GM04503 (cell line): ENCODE results near the gene ADTRP.

ENCODE experiments used
- DNase-seq: peaks from one replicate; pipeline ENCODE4 v3.0.0-alpha.2; 2012; ENCODE audit warnings: low read depth

The ADTRP gene

DNA sequence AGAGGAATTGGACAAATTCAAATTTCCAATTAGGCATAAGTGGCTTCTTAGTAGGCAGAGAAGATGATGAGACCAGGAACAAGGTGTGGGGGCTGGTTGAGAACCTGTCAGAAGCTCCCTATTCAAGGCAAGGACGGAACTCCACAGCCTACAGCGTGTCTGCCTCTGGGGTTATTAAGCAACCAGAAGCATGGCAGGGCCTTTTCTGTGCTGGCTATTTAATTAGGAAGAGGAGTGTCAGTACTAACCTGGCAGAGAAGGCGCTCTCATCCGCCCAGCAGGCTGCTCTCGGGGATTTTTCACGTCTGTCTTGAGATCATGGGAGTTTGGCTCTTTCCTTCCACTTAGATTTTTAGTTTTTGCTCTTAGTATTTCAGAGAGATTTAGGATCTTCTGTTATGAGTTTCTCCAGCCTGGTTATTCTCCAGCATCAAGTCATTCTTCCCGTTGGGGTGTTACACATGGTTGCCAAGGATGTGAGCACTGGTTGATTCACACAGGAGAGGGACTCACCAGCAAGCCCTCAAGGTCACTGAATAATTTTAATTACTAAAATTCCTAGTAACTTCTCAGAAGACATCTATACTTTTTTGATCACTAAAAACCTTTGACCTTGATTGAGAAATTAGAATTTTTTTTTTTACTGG, 23.9 kb downstream of the ADTRP start:
- no peak for DNase-seq

DNA sequence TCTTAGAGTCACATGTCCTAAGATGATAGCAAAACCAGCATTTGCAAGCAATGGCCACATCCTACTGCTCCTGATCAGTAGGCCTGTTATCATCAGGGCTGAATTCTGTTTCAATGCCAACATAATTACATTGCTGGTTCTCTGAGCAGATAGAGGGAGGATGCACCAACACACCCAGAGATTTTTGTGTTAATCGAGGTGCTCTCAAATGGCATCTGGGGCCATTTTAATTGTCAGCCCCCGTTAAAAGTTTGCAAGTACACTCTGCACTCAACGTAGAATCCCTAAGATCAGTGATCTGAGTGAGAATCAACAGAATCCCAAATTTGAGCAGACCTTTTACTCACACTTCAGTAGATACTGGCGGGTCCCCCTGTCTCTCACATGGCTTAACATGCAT, 24.8 kb downstream of the ADTRP start:
- no peak for DNase-seq

DNA sequence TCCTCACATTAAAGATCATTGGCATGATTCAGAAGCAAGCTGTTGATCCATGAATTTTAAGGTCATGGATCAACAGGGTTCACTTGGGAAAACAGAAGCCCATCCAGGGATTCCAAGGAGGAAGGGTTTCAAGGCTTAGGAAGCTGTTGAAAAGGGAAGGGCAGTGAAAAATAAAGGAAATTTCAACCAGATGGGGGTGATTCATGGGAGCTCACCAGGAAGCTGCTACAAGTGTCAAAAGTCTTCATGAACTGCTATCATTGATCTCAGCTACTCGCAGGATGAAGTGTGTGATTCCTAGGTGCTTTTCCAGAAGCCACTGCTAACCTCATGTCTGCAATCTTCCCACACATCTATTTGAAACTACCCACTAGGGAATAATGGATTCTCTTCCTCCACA, 26.2 kb downstream of the ADTRP start:
- no peak for DNase-seq

DNA sequence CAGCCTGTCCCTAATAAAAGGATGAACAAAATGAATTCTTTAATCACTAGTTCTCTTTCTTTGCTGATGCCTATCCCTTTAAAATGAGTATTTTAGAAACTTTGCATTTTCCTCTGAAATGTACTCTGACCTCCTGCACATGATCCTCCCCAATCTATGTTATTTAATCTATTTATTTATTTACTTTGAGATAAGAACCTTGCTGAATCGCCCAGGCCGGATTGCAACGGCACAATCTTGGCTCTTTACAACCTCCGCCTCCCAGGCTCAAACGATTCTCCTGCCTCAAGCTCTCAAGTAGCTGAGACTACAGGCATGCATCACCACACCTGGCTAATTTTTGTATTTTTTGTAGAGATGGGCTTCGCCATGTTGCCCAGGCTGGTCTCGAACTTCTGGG, 27.9 kb downstream of the ADTRP start:
- DNase-seq: no peak

DNA sequence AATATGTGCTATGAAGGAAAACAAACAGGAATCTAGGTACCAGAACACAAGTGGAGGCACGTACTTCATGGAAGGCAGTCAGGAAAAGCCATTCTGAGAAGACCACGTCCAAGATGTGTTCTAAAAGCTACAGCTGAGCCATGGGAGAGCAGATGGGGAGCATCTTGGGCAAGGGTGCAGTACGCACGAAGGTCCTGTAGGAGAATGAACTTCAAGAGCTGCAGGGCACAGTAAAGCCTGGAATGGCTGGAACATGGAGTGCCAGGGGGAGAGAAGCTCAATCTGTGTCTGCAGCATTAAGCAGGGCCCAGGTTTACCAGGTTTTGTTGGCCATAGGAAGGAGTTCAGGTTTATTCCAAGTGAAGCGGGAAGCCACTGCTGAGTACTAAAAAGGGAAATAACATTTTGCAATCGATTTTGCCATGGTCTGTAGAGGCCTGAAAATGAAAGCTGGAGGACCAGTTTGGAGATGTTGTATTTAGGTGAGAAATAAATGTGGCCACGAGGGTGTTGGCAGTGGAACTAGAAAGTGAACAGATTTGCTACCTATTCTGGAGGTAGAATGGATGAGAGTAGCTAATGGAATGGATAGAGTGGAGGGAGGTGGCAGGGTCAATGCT, 29.9 kb downstream of the ADTRP start:
- no peak for DNase-seq

DNA sequence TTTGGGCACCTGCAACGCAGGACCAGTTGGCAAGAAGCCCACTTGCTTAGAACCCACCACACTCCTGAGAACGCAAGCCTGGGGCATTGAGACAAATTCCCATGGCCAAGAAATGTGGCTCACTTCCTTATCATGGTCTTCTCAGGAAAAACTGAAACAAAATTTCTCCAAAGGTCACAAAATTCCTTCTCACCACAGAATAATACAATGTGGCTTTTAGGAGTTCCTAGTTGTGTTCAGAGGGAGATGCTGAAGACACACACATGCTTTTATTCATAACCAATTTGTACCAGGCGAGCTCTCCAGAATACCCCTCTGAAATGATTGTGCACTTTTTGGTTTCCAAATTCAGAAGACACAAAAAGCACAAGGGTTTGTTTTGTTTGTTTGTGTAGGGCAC, 31.6 kb downstream of the ADTRP start:
- DNase-seq: no peak

DNA sequence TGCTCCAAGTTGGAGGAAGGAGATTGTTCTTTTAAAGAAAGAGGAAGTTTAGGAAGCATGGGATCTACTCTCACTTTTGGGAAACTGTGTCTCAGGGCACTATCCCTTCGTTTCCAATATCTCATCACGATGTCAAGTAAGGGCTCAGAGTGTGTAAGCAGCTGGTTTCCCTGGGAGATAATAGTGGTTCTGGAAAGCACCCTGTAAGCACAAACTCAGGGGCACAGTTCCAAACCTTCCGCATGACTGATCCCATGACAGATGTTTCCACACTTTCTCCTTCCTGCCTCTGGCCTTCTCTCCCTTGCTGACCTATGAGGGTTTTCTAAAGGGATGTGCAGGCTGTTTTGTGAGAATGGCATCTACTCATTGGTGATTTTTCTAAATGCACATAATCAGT, 33.9 kb downstream of the ADTRP start:
- DNase-seq: peak; percentile 56

DNA sequence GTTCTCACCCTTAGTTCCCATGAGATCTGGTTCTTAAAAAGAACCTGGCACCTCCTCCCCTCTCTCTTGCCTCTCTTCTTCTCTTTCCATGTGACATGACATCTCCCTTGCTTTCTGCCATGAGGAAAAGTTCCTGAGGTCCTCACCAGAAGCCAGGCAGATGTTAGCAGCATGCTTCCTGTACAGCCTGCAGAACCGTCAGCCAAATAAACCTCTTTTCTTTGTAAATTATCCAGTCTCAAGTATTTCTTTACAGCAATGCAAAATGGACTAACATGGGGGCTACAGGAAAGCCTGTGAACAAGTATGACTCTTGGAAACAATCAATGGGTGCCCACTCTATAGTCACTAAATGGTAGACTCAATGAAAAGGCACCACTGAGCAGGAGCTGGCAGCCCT, 34.5 kb downstream of the ADTRP start:
- no peak for DNase-seq

DNA sequence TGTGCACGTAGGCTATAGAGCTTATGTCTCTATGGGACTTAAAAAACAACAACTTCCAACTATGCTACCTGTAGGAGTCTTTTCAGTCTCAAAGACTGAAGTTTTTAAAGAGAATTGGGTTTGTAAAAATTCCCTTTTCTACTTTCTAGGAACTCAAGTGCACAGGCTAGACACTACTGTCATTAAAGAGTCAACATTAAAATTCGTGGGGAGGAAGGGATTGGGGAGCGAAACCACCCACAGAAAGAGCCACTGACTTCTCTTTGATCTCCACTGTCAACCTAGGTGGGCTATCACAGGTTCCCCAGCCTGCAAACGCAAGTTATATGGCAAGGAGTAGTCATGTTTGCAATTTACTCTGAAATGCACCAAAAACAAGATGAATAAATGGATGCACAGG, 37.7 kb downstream of the ADTRP start:
- DNase-seq: no peak

DNA sequence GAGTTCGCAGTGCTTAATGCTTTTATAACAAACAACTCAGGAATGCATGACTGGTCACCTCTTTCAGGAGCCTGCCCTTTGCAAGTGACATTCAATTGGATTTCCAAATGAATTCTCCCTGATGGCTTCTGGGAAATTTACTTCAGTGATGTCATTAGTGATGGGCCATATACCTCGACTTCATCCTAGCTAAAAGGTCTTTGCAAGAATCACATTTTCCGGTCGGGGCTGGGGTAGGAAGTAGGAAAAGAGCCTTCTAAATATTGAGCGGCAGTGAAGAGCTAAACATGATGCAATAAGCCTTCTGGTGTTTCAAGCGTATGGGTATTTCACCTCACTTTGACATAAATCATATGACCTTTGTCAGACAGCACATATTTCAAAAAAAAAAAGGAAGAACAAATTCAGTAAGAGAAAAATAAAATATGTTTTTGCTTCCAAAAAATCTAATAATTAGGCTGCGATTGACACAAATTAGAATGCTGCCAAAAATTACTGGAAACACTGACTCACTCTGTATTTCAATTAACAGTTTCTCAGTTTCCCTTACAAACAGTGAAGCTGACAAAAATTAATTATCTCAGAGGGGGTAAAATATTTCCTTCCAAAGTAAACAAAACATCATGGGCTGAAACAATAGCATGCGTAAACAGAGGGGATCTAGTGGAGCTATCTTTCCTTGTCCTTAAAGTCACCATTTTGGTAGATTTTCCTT, 39.8 kb downstream of the ADTRP start:
- no peak for DNase-seq

DNA sequence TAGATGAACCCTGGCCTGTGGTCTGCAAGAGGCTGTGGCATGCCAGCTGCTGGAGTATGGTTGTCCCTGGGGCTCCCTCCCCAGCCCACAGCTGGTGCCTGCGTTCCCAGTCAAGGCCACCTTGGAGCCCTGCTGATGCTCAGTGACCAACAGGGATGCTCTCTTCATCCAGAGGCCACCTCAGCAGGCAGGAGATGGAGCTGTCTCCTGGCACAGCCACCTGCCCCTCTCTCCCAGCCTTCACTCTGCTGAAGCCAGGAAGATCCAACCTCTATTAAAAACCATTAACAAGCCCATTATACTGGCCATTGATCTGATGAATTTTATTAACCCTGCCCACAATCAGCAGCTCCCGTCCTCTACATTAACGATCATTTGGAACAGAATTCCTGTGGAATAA, 40.4 kb downstream of the ADTRP start:
- DNase-seq: no peak

DNA sequence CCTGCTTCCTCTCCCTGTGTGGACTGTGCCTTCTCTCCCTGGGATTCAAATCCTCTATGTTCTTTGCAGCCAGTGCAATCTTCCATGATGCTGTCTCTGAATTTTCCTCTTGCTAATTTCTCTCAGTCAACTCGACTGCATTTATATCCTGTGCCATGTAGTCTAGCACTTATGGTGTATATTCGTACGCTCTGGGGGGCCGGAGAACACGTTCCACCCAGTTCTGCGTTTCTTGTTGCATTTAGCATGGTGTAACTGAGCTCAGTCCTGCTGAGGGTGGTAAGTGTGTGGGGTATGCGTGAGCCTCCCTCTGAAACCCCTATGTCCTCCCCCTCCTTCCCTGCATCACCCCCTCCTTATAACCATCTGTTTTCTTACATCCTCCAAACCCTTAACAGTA, 42.0 kb downstream of the ADTRP start:
- no peak for DNase-seq

DNA sequence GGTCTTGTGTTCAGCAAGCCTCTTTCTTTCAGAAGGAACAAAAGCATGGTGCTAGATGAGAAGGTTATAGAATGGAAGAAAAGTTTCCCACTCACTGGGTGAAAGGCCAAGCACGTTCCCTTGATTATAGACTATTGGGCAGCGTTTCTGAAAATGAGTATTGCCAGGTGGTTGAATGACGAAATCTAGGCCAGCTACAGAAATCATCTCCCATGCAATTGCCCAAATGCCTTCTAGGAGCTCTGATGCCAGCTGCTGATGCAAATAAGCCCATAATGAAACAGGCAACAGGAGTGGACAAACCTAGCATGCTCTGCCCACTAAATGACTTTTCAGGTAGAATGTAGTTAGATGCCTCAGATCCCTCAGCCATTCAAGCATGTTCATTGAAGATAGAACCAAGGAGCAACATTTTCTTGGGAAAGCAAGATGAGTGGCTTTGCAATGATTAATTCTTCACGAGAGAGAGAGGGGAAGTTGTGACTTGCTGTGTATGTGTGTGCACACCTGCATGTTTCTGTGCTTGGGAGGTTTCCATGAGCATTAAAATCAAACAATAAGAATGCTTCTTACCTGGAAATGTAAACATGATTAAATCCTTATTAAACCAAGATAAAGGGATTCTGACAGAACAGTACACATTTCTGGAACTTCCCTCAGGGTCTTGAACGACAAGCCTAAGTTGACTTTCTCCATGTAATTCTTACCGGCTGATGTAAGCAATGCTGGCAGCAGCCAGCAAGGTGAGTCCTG, 43.6 kb downstream of the ADTRP start:
- DNase-seq: no peak

DNA sequence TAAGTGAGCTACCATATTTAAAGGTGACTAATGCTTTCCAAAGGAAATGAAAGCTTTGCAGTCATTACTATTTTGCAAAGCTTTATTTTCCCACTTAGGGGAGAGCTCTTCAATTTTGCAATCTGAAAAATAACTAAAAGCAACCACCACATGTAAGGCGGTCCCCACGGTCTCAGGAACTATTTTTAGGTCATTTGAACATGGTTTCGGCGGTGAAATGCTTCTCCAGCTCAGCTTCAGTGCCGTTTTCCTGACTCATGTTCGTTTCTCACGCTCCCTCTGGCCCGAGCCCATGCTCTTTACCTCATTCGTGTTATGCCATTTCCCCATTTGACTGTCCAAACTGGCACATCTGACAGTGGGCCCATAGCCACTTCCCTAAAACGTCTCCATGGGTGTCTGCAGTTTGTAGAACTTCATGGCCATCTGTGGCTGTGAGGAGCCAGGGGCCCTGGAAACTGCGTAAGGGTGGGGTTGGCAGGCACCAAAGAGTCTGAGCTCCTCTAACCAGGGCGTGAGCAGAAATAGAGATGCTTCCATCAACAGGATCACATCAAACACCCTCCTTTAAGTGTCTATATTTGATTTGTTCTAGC, 46.5 kb downstream of the ADTRP start:
- DNase-seq: peak; percentile 92

DNA sequence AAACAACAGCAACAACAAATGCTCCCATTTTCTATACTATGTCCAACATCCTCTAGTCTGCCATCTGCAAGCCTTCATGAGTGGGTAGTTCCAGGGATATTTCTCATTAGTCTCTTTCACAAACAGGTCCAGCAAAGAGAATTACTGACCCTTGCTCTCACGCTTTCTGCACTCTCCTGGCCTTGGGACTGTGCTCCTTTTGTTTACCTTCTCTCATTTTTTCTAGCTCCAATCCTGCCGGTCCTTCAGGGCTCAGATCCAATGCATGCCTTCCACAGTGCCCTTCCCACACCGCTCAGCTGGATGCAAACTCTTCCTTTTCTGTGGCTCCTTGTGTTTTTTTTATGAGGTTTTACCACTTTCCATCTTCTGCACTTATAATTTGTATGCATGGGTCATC, 47.2 kb downstream of the ADTRP start:
- DNase-seq: no peak

DNA sequence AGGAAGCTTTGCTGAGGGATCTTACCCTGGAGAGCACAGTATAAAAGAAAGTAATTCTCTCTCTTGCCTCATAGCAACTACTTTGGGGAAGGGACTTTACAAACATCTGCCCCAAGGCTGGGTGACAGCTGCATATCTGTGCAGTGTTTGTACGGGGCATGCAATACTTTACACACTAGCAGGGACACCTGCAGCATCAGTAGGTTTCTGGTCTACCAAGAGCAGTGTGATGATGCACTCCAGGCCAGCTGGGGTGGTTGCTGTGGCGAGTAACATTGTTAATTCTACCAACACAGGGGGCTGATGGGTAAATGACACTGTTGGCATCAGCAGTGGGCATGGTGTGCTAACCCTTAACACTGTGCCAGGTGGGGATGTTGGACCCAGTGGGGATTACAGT, 48.0 kb downstream of the ADTRP start:
- DNase-seq: no peak

DNA sequence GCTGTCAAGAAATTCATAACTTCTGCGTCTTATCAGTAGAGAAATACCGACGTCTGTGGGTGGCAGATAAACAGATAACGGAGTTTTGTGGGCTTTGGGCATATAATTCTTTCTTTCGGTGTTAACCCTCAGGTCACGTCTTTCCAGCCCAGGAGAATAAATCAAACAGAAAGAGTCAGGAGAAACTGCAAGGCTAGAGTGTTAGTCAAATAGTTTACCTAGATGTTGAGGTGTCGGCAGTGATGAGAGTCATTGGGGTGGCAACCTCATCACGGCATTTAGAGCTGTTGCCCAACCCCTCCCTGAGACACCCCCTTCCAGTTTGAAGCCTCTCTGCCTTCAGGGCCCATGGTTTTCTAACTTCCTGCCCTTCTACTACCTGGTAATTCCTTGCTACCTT, 49.5 kb downstream of the ADTRP start:
- no peak for DNase-seq

DNA sequence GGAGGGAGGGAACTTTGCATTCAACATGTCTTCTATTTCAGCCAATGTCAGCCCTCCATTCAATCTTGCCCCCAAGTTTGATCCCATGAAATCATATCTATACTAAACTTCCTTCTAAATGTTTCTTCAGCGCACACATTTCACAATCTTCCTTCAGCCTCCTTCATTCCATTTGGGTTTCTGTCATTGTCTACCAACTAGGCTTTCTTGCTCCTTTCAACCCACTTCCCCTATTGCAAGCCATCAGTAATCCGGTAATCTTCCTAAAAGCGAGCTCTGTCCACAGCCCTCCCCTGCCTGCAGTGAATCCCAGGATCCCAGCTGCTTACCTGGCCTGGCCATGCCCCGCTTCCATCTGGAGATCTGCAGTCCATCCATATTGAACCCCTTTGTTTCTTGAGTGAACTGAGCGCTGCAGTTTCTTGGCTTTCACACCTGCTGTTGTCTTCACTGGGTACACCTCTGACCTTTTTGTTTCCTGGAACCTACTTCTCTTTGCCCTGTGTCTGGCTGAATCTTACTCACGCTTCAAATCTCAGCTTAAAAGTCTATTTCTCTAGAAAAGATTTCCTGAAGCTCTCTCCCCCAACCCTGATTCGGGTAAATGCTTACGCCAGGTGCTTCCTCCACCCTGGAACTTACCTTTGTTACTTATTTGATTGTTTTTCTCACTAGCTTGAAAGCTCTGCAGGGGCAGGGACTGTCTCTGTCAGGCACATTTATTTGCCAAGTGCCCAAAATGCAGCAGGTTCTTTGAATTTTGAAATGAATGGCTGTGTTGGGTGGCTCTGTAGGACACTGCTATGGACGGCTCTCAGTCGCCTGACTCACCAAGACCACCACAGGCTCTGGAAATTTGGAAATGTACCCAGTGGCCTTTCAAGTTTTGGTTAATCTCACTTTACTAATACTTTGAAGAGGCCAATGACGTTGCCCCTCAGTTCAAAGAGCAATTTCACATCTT, 50.3 kb downstream of the ADTRP start:
- DNase-seq: no peak

DNA sequence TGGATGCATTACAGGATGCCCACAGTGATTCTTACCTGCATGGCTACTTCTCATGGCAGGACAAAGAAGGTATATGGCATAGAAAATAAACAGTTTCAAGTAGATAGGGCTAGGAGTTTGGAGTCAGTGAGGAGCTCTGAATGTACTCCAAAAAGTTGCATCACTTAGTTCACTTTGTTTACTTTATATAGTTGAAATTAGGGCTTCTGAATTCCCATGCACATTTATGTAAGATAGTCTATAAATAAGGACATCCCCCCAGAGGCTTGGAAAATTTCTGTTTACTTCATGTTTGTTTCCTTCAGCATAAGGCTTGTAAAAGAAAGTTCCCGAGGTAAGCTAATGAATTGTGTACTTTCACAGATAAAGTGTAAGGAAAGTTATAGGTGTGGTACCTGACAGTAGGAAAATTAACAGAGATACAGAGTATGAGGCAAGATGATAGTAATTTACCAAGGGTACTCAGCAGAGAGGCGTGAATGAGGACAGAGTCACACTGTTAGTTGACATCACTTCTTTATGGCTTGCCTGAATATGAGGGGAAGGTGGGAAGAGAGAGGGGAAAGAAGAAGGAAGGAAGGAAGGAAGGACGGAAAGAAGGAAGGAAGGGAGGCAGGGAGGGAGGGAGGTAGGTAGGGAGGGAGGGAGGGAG, 51.1 kb downstream of the ADTRP start:
- no peak for DNase-seq

DNA sequence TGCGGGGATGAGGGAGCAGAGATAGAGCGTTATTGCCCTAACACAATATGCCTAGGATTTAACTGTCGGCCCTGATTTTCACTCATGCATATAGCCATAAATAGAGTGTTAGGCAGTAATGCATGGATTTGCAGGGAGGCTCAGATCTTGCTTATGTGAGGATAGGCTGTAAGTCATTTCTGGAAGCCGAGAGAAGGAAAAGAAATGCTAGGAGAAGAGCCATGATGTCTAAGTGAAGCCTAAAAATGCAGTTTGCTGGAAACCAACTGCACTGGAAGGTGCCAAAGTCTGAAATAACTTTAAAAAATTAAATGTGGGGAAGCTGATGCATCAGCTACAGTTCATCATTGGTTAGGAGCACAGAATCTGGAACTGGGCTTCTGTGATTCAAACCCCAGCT, 54.3 kb downstream of the ADTRP start:
- no peak for DNase-seq
